ENCODE results near the gene ALKBH7.

DNA sequence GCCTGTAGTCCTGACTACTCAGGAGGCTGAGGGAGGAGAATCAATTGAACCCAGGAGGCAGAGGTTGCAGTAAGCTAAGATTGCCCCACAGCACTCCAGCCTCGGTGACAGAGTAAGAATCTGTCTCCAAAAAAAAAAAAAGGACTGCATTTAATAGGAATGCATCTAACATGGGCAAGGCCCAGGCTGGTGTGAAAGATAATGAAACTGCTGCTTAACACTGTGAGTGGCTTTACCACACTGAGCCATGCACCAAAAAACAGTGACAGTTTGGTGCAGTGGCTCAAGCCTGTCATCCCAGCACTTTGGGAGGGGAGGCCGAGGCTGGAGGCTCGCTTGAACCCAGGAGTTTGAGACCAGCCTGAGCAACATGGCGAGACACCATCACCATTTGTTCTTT, 11.8 kb downstream of the ALKBH7 start:
- TF ChIP-seq, protein P1, sequence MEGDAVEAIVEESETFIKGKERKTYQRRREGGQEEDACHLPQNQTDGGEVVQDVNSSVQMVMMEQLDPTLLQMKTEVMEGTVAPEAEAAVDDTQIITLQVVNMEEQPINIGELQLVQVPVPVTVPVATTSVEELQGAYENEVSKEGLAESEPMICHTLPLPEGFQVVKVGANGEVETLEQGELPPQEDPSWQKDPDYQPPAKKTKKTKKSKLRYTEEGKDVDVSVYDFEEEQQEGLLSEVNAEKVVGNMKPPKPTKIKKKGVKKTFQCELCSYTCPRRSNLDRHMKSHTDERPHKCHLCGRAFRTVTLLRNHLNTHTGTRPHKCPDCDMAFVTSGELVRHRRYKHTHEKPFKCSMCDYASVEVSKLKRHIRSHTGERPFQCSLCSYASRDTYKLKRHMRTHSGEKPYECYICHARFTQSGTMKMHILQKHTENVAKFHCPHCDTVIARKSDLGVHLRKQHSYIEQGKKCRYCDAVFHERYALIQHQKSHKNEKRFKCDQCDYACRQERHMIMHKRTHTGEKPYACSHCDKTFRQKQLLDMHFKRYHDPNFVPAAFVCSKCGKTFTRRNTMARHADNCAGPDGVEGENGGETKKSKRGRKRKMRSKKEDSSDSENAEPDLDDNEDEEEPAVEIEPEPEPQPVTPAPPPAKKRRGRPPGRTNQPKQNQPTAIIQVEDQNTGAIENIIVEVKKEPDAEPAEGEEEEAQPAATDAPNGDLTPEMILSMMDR (IDR thresholded peaks at IDR 0.05), result no peak
- no peak for TF ChIP-seq POLR2AphosphoS5 (IDR thresholded peaks at IDR 0.05)
- no peak for TF ChIP-seq EP300 (IDR thresholded peaks at IDR 0.05)
